Lower leg skin (tissue), 3 donors: ENCODE measurements around the gene CT83.

ENCODE experiments used
- POLR2A ChIP-seq, 2 donors: fragments of 450-650 bp; IDR thresholded peaks; one replicate each; pipeline ENCODE4 v1.6.1; 2016 to 2017; ENCODE audit warnings: antibody characterized with exemption in 2 of 2, mild to moderate bottlenecking in 1 of 2, moderate library complexity in 1 of 2
- TF ChIP-seq, protein P1 (sequence below), 3 donors: fragments of 450-650 bp; IDR thresholded peaks; one replicate each; pipeline ENCODE4 v1.5.1; 2016; ENCODE audit warnings: antibody characterized with exemption in 3 of 3, mild to moderate bottlenecking in 3 of 3, moderate library complexity in 2 of 3

DNA sequence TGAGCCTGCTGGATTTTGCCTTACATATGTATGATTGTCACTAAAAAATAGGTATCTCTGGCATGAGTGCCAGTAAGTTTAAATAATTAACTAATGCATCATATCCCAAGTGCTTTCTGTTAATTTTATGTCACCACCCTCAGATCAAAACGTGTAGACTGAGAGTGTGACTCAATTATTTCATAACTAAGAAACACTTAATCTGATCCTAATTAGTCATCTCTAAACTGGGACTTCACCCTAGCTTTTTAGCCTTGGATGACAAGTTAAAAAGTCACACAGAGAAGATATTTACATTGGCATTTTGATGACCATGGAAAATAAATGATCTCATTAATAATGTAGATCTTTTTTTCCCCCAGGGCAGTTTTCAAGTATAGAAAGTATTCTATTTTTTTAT, 49.5 kb downstream of the CT83 start:
- TF ChIP-seq, protein P1, sequence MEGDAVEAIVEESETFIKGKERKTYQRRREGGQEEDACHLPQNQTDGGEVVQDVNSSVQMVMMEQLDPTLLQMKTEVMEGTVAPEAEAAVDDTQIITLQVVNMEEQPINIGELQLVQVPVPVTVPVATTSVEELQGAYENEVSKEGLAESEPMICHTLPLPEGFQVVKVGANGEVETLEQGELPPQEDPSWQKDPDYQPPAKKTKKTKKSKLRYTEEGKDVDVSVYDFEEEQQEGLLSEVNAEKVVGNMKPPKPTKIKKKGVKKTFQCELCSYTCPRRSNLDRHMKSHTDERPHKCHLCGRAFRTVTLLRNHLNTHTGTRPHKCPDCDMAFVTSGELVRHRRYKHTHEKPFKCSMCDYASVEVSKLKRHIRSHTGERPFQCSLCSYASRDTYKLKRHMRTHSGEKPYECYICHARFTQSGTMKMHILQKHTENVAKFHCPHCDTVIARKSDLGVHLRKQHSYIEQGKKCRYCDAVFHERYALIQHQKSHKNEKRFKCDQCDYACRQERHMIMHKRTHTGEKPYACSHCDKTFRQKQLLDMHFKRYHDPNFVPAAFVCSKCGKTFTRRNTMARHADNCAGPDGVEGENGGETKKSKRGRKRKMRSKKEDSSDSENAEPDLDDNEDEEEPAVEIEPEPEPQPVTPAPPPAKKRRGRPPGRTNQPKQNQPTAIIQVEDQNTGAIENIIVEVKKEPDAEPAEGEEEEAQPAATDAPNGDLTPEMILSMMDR (IDR thresholded peaks at IDR 0.05) = no peak
- no peak for TF ChIP-seq POLR2A (IDR thresholded peaks at IDR 0.05)
